Loucy (cell line): ENCODE results near the gene SEMA5A.

Experiments used
- H2AFZ ChIP-seq: fragments of 200-600 bp; sonication (generic); 2 replicates; pipeline ENCODE4 v1.6.0; 2016; ENCODE audit warnings: antibody characterized with exemption, mild to moderate bottlenecking, low read length, moderate library complexity
- H3F3A ChIP-seq: fragments of 200-600 bp; 2 replicates; pipeline ENCODE4 v1.6.0; 2016; ENCODE audit warnings: antibody characterized with exemption, low read depth, mild to moderate bottlenecking
- H3K27me3 ChIP-seq: fragments of 200-600 bp; sonication (generic); 2 replicates; pipeline ENCODE4 v1.6.1; 2014; ENCODE audit warnings: low read length, mild to moderate bottlenecking; ENCODE audit not compliant: insufficient read depth, poor library complexity, severe bottlenecking
- H3K36me3 ChIP-seq: fragments of 200-600 bp; sonication (generic); 2 replicates; pipeline ENCODE4 v1.6.1; 2016; ENCODE audit warnings: low read length; ENCODE audit not compliant: insufficient read depth
- H3K4me1 ChIP-seq: fragments of 200-600 bp; sonication (generic); 2 replicates; pipeline ENCODE4 v1.5.1; 2014; ENCODE audit warnings: low read length, mild to moderate bottlenecking; ENCODE audit not compliant: insufficient read depth, poor library complexity, severe bottlenecking
- H3K4me2 ChIP-seq: fragments of 200-600 bp; sonication (generic); 2 replicates; pipeline ENCODE4 v1.6.0; 2014; ENCODE audit warnings: antibody characterized with exemption, low read length, low read depth, mild to moderate bottlenecking; ENCODE audit not compliant: poor library complexity, severe bottlenecking
- H3K4me3 ChIP-seq: fragments of 200-600 bp; sonication (generic); 2 replicates; pipeline ENCODE4 v1.5.1; 2014; ENCODE audit warnings: low read length, mild to moderate bottlenecking, mixed read lengths; ENCODE audit not compliant: poor library complexity, severe bottlenecking
- H3K79me2 ChIP-seq: fragments of 200-600 bp; sonication (generic); 2 replicates; pipeline ENCODE4 v1.6.1; 2014; ENCODE audit warnings: low read length; ENCODE audit not compliant: insufficient read depth
- H3K9ac ChIP-seq: fragments of 200-600 bp; sonication (generic); 2 replicates; pipeline ENCODE4 v1.6.0; 2014; ENCODE audit warnings: mild to moderate bottlenecking, low read depth, low read length, moderate library complexity; ENCODE audit not compliant: poor library complexity, severe bottlenecking
- H3K9me2 ChIP-seq: fragments of 200-600 bp; sonication (generic); replicated peaks from 2 replicates; pipeline ENCODE4 v1.6.1; 2016; ENCODE audit warnings: low read depth, low read length, mixed read lengths
- H3K9me3 ChIP-seq: fragments of 200-600 bp; sonication (generic); 2 replicates; pipeline ENCODE4 v1.6.1; 2014; ENCODE audit warnings: mild to moderate bottlenecking, antibody characterized with exemption, low read length, low read depth; ENCODE audit not compliant: insufficient read depth
- H4K20me1 ChIP-seq: fragments of 200-600 bp; sonication (generic); 2 replicates; pipeline ENCODE4 v1.6.0; 2014; ENCODE audit warnings: antibody characterized with exemption, low read length, mild to moderate bottlenecking; ENCODE audit not compliant: insufficient read depth, poor library complexity, severe bottlenecking
- CTCF ChIP-seq: fragments of 200-600 bp; sonication (generic); conservative IDR thresholded peaks from 2 replicates; pipeline ENCODE4 v1.5.1; 2014; ENCODE audit warnings: mild to moderate bottlenecking, antibody characterized with exemption, low read length
- EZH2phosphoT487 ChIP-seq: fragments of 200-600 bp; IDR thresholded peaks from 2 replicates; pipeline ENCODE4 v1.6.1; 2018; ENCODE audit warnings: antibody characterized with exemption, mild to moderate bottlenecking, moderate library complexity, borderline replicate concordance

SEMA5A gene

GRCh38 chr5:9555961-9556360 lies 10.1 kb upstream of the SEMA5A start:
- H3K4me1 ChIP-seq = no peaks in the 10 kb centered on the region
- no peaks in the 10 kb centered on the region for H4K20me1 ChIP-seq
- no peak for TF ChIP-seq CTCF
- TF ChIP-seq EZH2phosphoT487 = no peak
- H3F3A ChIP-seq = no peaks in the 10 kb centered on the region
- H3K9me3 ChIP-seq = no peaks in the 10 kb centered on the region
- H3K4me3 ChIP-seq = no peak overlapping the region
- H3K9ac ChIP-seq = no peak overlapping the region
- H2AFZ ChIP-seq = no peak overlapping the region
- no peaks in the 10 kb centered on the region for H3K36me3 ChIP-seq
- H3K9me2 ChIP-seq = no peaks in the 10 kb centered on the region
- H3K79me2 ChIP-seq = no peaks in the 10 kb centered on the region
- no peak overlapping the region for H3K4me2 ChIP-seq
- H3K27me3 ChIP-seq = no peaks in the 10 kb centered on the region

- Histone ChIP-seq H3K4me1 (no peaks in the 10 kb centered on the region), H3F3A (no peaks in the 10 kb centered on the region), H3K27me3 (no peaks in the 10 kb centered on the region), H2AFZ (no peak overlapping the region), H3K4me3 (no peak overlapping the region), H3K79me2 (no peaks in the 10 kb centered on the region), H3K4me2 (no peak overlapping the region), H3K9me2 (no peaks in the 10 kb centered on the region), H3K9ac (no peak overlapping the region), H3K9me3 (no peaks in the 10 kb centered on the region), H4K20me1 (no peaks in the 10 kb centered on the region), H3K36me3 (no peaks in the 10 kb centered on the region)
- TF ChIP-seq CTCF (no peak), EZH2phosphoT487 (no peak)
Observed at GRCh38 chr5:9554122-9554521, 8.2 kb upstream of the SEMA5A start.

- no peaks in the 10 kb centered on the region for H3F3A ChIP-seq
- TF ChIP-seq EZH2phosphoT487 (no peak), CTCF (no peak)
- H3K4me3 ChIP-seq = no peak overlapping the region
- H3K79me2 ChIP-seq = no peaks in the 10 kb centered on the region
- H3K4me2 ChIP-seq = no peak overlapping the region
- no peaks in the 10 kb centered on the region for H4K20me1 ChIP-seq
- H3K27me3 ChIP-seq = no peaks in the 10 kb centered on the region
- no peaks in the 10 kb centered on the region for H3K9me2 ChIP-seq
- H2AFZ ChIP-seq = no peak overlapping the region
- H3K9ac ChIP-seq = no peak overlapping the region
- H3K36me3 ChIP-seq = no peaks in the 10 kb centered on the region
- H3K4me1 ChIP-seq = no peaks in the 10 kb centered on the region
- no peaks in the 10 kb centered on the region for H3K9me3 ChIP-seq
Observed at GRCh38 chr5:9553561-9553960, 7.7 kb upstream of the SEMA5A start.
